Ureter (tissue), 1 donor: Measurements from ENCODE around the gene POTEC. TPM values are rescaled to one million over a fixed set of nuclear protein-coding genes. Genes with fewer than 3 reads are reported as not detected.

Experiments used
- total RNA-seq: library from RNA; stranded (reverse); gene quantifications from one replicate; pipeline ENCODE4 v1.2.4, GENCODE V29; 2023
- donor health status: DM: yes; HTN: yes; CAD: no.

The POTEC gene
- total RNA-seq, 1 donor from 2014 or later = not detected

Other genes with a start within 250 kb of the POTEC start
- not detected for gene ANKRD30B, start 204.6 kb upstream of the POTEC start, total RNA-seq